Measurements from ENCODE around the gene RPP40. TPM values are rescaled to one million over a fixed set of nuclear protein-coding genes. Genes with fewer than 3 reads are reported as not detected.
A peak's percentile ranks its signal among the peaks of the same experiment; 100 is the strongest.

The RPP40 gene, protein sequence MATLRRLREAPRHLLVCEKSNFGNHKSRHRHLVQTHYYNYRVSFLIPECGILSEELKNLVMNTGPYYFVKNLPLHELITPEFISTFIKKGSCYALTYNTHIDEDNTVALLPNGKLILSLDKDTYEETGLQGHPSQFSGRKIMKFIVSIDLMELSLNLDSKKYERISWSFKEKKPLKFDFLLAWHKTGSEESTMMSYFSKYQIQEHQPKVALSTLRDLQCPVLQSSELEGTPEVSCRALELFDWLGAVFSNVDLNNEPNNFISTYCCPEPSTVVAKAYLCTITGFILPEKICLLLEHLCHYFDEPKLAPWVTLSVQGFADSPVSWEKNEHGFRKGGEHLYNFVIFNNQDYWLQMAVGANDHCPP
- 1 to 10 TPM in 2 of 4 donors, not detected in 2; 4.4 to 7.4 TPM for total RNA-seq

DNA sequence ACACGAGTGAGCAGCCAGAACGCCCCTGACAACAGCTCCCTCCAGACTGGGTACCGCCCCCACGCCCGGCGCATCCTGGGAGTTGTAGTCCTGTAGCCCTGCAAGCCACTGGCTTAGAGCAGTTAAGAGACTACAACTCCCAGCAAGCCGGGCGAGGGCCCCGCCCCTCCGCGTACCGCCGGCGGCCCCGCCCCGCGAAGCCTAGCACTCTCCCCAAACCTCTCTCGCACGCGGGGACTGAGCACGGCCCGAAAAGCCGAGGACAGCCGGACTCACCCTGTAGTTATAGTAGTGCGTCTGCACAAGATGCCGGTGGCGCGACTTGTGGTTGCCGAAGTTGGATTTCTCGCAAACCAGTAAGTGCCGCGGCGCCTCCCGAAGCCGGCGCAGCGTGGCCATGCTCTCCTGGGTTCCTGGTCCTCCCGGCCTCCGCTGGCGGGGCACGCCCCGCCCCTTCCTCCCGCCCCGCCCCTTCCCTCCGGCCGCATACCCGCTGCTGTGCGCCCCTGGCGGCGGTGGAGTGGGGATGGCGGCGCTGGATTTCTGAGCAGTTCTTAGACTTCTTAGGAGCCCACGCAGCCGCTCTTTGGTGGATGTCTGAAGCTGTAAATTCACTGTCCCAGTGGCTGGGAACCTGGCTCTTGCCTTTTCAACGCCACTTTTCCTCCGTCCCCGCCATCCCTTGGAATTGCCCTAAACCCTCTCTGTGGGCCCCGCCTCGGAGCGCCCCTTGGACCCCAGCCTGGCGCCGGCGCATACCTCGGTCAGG is at the start of gene RPP40:
Gene RPP40, minus strand, starts transcription at position 434 of the 769 bp plus-strand sequence. Its CDS starts 35 bp downstream, at position 399.
- Histone ChIP-seq H3K4me1 (peaks cover 0 to 8% (median 2%) of the 10 kb centered on the region in 4 donors), H3K4me3 (peak within 1 kb of the TSS; percentile 57 to 96 (median 70)), H3K27ac (peak within 1 kb of the TSS; percentile 77 to 83 (median 82)), H3K36me3 (no peaks in the 10 kb centered on the region), H3K27me3 (no peaks in the 10 kb centered on the region), H3K9me3 (no peaks in the 10 kb centered on the region)
- peak in 1 of 2 donors; percentile 22 for TF ChIP-seq POLR2A (IDR thresholded peaks at IDR 0.05)
- TF ChIP-seq, protein P1, sequence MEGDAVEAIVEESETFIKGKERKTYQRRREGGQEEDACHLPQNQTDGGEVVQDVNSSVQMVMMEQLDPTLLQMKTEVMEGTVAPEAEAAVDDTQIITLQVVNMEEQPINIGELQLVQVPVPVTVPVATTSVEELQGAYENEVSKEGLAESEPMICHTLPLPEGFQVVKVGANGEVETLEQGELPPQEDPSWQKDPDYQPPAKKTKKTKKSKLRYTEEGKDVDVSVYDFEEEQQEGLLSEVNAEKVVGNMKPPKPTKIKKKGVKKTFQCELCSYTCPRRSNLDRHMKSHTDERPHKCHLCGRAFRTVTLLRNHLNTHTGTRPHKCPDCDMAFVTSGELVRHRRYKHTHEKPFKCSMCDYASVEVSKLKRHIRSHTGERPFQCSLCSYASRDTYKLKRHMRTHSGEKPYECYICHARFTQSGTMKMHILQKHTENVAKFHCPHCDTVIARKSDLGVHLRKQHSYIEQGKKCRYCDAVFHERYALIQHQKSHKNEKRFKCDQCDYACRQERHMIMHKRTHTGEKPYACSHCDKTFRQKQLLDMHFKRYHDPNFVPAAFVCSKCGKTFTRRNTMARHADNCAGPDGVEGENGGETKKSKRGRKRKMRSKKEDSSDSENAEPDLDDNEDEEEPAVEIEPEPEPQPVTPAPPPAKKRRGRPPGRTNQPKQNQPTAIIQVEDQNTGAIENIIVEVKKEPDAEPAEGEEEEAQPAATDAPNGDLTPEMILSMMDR (IDR thresholded peaks at IDR 0.05) = peak; percentile 67 to 96 (median 80)
- peak; percentile 96 to 99 (median 98) for DNase-seq

DNA sequence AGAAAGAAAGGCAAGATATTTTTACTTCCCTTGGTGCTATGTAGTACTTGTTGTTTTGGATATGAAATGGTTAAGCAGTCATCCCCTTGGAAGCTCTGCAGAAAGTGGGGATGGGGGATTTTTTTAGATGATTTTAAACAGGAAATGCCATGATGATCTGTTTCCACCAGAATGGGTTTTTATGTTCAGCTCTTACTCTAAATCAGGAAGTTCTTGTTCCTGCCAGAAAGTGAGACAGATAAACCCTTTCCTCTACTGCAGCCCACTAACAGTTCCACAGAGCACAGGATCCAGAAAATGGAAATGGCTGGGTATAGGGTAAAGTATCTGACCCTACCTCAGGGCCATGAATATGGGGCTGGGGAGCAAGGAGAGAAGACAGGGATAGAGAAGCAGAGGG is 49.2 kb upstream of the RPP40 start:
- no peak for DNase-seq
- Histone ChIP-seq H3K27ac (no peak overlapping the region), H3K27me3 (no peaks in the 10 kb centered on the region), H3K36me3 (no peaks in the 10 kb centered on the region), H3K4me3 (no peak overlapping the region), H3K4me1 (no peaks in the 10 kb centered on the region), H3K9me3 (peaks cover 0 to 6% (median 0%) of the 10 kb centered on the region in 4 donors)
- TF ChIP-seq, protein P1 (IDR thresholded peaks at IDR 0.05) = no peak
- TF ChIP-seq POLR2A (IDR thresholded peaks at IDR 0.05) = no peak

DNA sequence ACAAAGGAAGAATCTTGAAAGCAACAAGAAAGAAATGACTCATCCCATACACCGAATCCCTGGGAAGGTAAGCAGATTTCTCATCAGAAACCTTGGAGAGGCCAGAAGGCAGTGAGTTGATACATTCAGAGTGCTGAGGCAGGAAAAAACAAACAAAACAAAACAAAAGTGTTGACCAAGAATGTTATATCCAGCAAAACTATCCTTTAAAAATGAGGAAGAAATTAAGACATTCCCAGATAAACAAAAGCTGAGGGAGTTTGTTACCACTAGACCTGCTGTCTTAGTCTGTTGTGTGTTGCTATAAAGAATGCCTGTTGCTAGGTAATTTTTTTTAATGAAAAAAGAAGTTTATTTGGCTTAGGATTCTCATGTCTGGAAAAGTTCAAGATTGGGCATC is 47.6 kb upstream of the RPP40 start:
- TF ChIP-seq, protein P1 (IDR thresholded peaks at IDR 0.05) = no peak
- TF ChIP-seq POLR2A (IDR thresholded peaks at IDR 0.05) = no peak
- peaks cover 0 to 6% (median 0%) of the 10 kb centered on the region in 4 donors for H3K9me3 ChIP-seq
- no peak overlapping the region for H3K4me3 ChIP-seq
- no peaks in the 10 kb centered on the region for H3K4me1 ChIP-seq
- DNase-seq = no peak
- H3K27ac ChIP-seq = no peak overlapping the region
- H3K36me3 ChIP-seq = no peaks in the 10 kb centered on the region
- H3K27me3 ChIP-seq = no peaks in the 10 kb centered on the region

DNA sequence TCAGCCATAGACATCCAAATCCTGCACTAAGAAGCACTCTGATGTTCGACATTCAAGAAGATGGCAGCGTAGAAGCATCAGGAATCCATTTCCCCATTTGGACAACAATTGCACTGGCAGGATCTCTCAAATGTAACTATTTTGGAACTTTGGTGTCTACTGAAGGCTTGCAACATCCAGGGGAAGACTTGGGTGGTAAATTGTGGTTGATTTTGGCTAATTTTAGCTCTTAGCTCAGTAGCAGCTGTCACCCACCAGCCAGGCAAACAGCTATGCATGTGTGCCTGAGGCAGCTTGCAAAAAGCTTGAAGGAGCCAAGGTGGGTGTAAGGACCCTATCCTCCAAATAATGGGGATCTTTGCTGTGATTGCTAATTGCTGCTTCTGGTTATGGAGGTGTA is 46.2 kb upstream of the RPP40 start:
- no peaks in the 10 kb centered on the region for H3K27me3 ChIP-seq
- TF ChIP-seq POLR2A (IDR thresholded peaks at IDR 0.05) = no peak
- TF ChIP-seq, protein P1 (IDR thresholded peaks at IDR 0.05) = no peak
- H3K4me3 ChIP-seq = no peak overlapping the region
- no peak for DNase-seq
- no peaks in the 10 kb centered on the region for H3K4me1 ChIP-seq
- no peaks in the 10 kb centered on the region for H3K36me3 ChIP-seq
- H3K9me3 ChIP-seq = peaks cover 0 to 6% (median 0%) of the 10 kb centered on the region in 4 donors
- no peak overlapping the region for H3K27ac ChIP-seq

DNA sequence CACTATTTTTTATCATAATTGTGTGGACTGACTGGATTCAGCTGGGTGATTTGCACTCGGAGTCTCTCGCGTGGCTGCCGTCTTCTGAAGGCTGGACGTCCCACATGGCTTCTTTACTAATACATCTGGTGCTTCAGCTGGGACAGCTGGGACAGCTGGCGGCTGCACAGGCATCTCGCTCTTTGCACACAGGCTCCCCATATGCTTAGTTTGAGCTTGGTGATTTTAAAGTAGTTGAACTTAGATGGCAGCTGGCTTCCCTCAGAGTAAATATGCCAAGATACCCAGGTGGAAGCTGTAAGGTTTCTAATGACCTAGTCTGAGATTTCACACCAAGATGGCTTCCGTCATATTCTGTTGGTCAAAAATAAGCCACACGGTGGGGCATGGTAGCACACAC is 42.6 kb upstream of the RPP40 start:
- H3K27ac ChIP-seq = no peak overlapping the region
- no peaks in the 10 kb centered on the region for H3K27me3 ChIP-seq
- H3K4me3 ChIP-seq = no peak overlapping the region
- H3K9me3 ChIP-seq = peaks cover 0 to 2% (median 0%) of the 10 kb centered on the region in 4 donors
- DNase-seq = no peak
- H3K36me3 ChIP-seq = no peaks in the 10 kb centered on the region
- no peaks in the 10 kb centered on the region for H3K4me1 ChIP-seq
- no peak for TF ChIP-seq POLR2A (IDR thresholded peaks at IDR 0.05)
- TF ChIP-seq, protein P1 (IDR thresholded peaks at IDR 0.05) = no peak
